ENCODE results near the gene CBX7.

DNA sequence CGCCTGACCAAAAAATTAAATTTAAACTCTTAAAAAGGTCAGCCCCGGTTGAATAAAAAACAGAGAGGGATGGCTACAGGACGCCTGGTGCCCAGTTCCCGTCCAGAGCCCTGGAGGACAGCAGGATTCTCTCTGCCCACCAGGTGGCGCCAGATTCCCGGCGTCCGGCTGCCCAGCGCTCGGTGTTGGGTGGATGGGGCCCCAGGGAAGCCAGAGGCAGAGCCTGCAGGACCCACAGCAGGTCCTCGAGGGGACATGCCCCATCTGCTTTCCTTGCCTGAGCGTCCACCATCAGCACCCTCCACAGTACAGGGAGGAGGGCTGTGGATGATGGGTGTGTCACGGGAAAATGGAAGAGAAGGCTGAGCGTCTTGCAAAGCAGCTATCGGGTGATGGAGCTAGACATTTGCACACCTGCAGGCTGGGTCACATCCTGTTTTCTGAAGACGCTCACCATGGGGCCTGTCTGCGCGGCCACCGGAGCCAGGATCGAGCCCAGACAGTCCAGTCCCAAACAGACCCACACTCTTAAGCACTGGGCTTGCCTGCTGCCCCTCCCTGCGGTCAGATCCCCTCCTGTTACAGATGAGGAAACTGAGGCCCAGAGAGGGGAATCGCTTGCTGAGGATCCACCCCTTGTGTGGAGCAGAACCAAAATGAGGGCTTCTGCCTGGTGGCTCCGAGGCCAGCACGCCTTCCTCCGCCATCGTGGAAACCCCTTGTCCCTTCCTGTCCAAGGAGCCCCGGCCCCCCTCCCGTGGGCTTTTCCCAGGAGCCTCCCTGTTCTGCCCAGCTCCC is 18.5 kb upstream of the CBX7 start:
- TF ChIP-seq POLR2A (IDR thresholded peaks at IDR 0.05), result no peak
- peak in 2 of 3 donors; percentile 62 to 89 for TF ChIP-seq CTCF (IDR thresholded peaks at IDR 0.05)
